Lung (tissue), 16 donors: ENCODE measurements around the gene AMIGO3. TPM values are rescaled to one million over a fixed set of nuclear protein-coding genes. Genes with fewer than 3 reads are reported as not detected.

Experiments used
- ATAC-seq: fragments of 200-7000 bp; cut with Tn5 transposase; one replicate; pipeline ENCODE4 v1.9.1; 2020; ENCODE audit warnings: moderate number of reproducible peaks; ENCODE audit not compliant: insufficient read depth, low FRiP score
- DNase-seq, 3 donors: peaks; one replicate each; pipeline ENCODE4 v3.0.0-alpha.2; 2013 to 2017
- H3K27ac ChIP-seq, 2 donors: one replicate each; pipeline ENCODE4 v1.5.1; 2013; ENCODE audit warnings: mild to moderate bottlenecking in 2 of 2, moderate library complexity in 2 of 2, control low read depth in 1 of 2, inconsistent platforms in 1 of 2, low read depth in 1 of 2, low read length in 1 of 2
- H3K27me3 ChIP-seq, 3 donors: one replicate each; pipeline ENCODE4 v1.5.1; 2013; ENCODE audit warnings: low read length in 2 of 3; ENCODE audit not compliant: control insufficient read depth in 3 of 3, insufficient read depth in 3 of 3
- H3K36me3 ChIP-seq, 4 donors: one replicate each; pipeline ENCODE4 v1.5.1; 2013; ENCODE audit warnings: low read length in 4 of 4, mild to moderate bottlenecking in 1 of 4, moderate library complexity in 1 of 4; ENCODE audit not compliant: control insufficient read depth in 4 of 4, insufficient read depth in 4 of 4
- H3K4me1 ChIP-seq, 5 donors: one replicate each; pipeline ENCODE4 v1.5.1; 2013; ENCODE audit warnings: low read length in 5 of 5, mild to moderate bottlenecking in 2 of 5, moderate library complexity in 1 of 5; ENCODE audit not compliant: control insufficient read depth in 5 of 5, insufficient read depth in 5 of 5
- H3K4me3 ChIP-seq: one replicate; pipeline ENCODE4 v1.5.1; 2013; ENCODE audit warnings: mild to moderate bottlenecking, control low read depth, moderate library complexity
- H3K9ac ChIP-seq, 2 donors: one replicate each; pipeline ENCODE4 v1.5.1; 2013; ENCODE audit warnings: low read length in 2 of 2, control low read depth in 1 of 2; ENCODE audit not compliant: insufficient read depth in 1 of 2
- H3K9me3 ChIP-seq, 4 donors: one replicate each; pipeline ENCODE4 v1.5.1; 2013; ENCODE audit warnings: low read length in 3 of 4, mild to moderate bottlenecking in 1 of 4, moderate library complexity in 1 of 4; ENCODE audit not compliant: control insufficient read depth in 4 of 4, insufficient read depth in 3 of 4
- CTCF ChIP-seq: IDR thresholded peaks from 2 replicates; pipeline ENCODE4 v1.5.1; 2012; ENCODE audit warnings: mild to moderate bottlenecking; ENCODE audit errors: control extremely low read depth, extremely low read depth
- WGBS, 2 donors: extraction: QIAGEN DNeasy Blood & Tissue Kit; methylation state at CpG; one replicate each; pipeline ENCODE4 v1.1.7; 2013; 5-methylcytosine and 5-hydroxymethylcytosine counted together
- long read RNA-seq, 5 donors: transcript quantifications; one replicate each; lab custom pipeline, GENCODE V29; 2026
- polyA plus RNA-seq, 2 donors: library from polyadenylated mRNA; stranded (reverse); fragments of 200-250 nt; gene quantifications; one replicate each; pipeline ENCODE4 v1.2.1, GENCODE V29; 2013
- total RNA-seq, 2 donors: library from RNA; depleted of rRNA in 1 of 2; stranded (reverse); fragments of >200 nt in 1 of 2; gene quantifications; one replicate each; pipeline ENCODE4 v1.2.1, GENCODE V29; 2014 to 2021
- donor health status: control.
- donor health status: control.
- donor health status: Bipolar disorder and iron deficiency.
- donor health status: healthy.
- donor health status: DM: yes; HTN: yes; CAD: no.

The AMIGO3 gene
- total RNA-seq = under 1 TPM in 1 of 2 donors, not detected in 1; 0.25 TPM
- polyA plus RNA-seq = under 1 TPM; 0.51 to 0.63 TPM
- long read RNA-seq, donor 1, transcript AMIGO3-201 (1 exons, 2,862 nt) = major isoform, 11 of 11 reads
- long read RNA-seq, donor 1, partial matches to known transcripts = 0 of 11 reads
- long read RNA-seq, donor 1, other reads (novel, unspliced or antisense) = 0 of 11 reads
- long read RNA-seq, donor 2, partial matches to known transcripts = 0 of 2 reads
- long read RNA-seq, donor 2, other reads (novel, unspliced or antisense) = 0 of 2 reads
- long read RNA-seq, donor 3, partial matches to known transcripts = 0 of 4 reads
- long read RNA-seq, donor 3, other reads (novel, unspliced or antisense) = 0 of 4 reads
- long read RNA-seq, donor 4, partial matches to known transcripts = 0 of 3 reads
- long read RNA-seq, donor 4, other reads (novel, unspliced or antisense) = 0 of 3 reads
- long read RNA-seq, donor 5, transcript AMIGO3-201 (1 exons, 2,862 nt) = major isoform, 7 of 7 reads
- long read RNA-seq, donor 5, partial matches to known transcripts = 0 of 7 reads
- long read RNA-seq, donor 5, other reads (novel, unspliced or antisense) = 0 of 7 reads

DNA sequence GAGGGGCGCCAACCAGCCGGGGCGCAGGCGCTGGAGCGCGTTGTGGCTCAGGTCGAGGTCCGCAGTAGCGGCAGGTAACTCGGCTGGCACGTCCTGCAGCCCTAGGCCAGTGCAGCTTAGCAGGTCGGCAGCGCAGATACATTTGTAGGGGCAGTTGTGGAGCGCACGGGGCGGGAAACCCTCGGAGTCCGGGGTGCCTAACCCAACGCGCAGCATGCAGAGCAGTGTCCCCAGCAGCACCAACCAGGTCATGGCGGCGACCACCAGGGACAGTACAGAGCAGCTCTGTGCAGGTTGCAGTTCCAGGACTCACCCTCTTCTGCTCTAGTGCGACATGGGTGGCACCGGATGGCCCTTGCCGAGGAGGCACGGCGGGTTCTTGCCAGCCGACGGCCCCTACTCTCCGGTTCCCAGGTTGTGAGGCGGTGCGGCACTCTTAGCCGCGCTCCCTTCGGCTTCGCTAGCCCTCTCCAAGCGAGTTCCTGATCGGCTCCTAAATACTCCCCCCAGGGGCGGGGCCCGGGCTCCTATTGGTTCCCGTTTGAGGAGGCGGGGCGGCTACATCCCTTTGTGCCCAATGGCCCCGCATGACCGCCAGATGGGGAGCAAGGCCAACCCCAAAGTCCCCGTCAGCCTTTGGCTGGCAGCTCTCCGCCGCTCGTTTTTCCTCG lies at the start of gene AMIGO3:
AMIGO3 (minus strand) TSS at position 471 of the 671 bp plus-strand sequence; CDS start at position 252, 219 bp downstream.
- Histone ChIP-seq H3K4me1 (peaks cover 0 to 26% (median 11%) of the 10 kb centered on the region in 5 donors), H3K27ac (peak within 1 kb of the TSS in 1 of 2 donors; percentile 23), H3K36me3 (peaks cover 0 to 31% (median 17%) of the 10 kb centered on the region in 4 donors), H3K27me3 (no peaks in the 10 kb centered on the region), H3K9ac (no peak within 1 kb of the TSS), H3K4me3 (peak within 1 kb of the TSS; percentile 1), H3K9me3 (no peaks in the 10 kb centered on the region)
- 0 to 1% methylated on average over 50 of the region's 50 CpGs for WGBS, 2 donors
- peak; percentile 68 for ATAC-seq
- DNase-seq = peak; percentile 95 to 96 (median 95)
- peak; percentile 40 for TF ChIP-seq CTCF

GRCh38 chr3:49763981-49764380 lies 44.5 kb upstream of the AMIGO3 start:
- Histone ChIP-seq H3K9ac (no peak overlapping the region), H3K9me3 (no peaks in the 10 kb centered on the region), H3K27me3 (no peaks in the 10 kb centered on the region), H3K36me3 (peaks cover 0 to 2% (median 0%) of the 10 kb centered on the region in 4 donors), H3K4me1 (peaks cover 0 to 2% (median 0%) of the 10 kb centered on the region in 5 donors), H3K27ac (no peak overlapping the region), H3K4me3 (no peak overlapping the region)
- ATAC-seq = no peak
- WGBS, 2 donors = 96 to 98% methylated on average over 4 of the region's 4 CpGs
- DNase-seq = no peak
- no peak for TF ChIP-seq CTCF

- no peak for TF ChIP-seq CTCF
- no peak for DNase-seq
- Histone ChIP-seq H3K4me3 (no peak overlapping the region), H3K27me3 (no peaks in the 10 kb centered on the region), H3K27ac (no peak overlapping the region), H3K4me1 (peaks cover 0 to 2% (median 0%) of the 10 kb centered on the region in 5 donors), H3K36me3 (peaks cover 0 to 2% (median 0%) of the 10 kb centered on the region in 4 donors), H3K9ac (no peak overlapping the region), H3K9me3 (no peaks in the 10 kb centered on the region)
- WGBS, 2 donors = 62 to 79% methylated on average over 3 of the region's 3 CpGs
- ATAC-seq = no peak
Observed at GRCh38 chr3:49761661-49762060, 42.2 kb upstream of the AMIGO3 start.
